Activated naive CD4-positive, alpha-beta T cell treated with anti-CD3 and anti-CD28 coated beads, Interleukin-2, amount 10 ng/mL, durations not matched to agents 7 days and 5 days (primary cell): ENCODE measurements around the gene ATP6V0C.
"Not testable (repeated sequence)": the region's sequence is repeated elsewhere in the genome, so short reads cannot be mapped to it uniquely, and the experiment has no call there.

Source experiments
- CTCF ChIA-PET: fragments of 350-600 bp; sonication (Branson Sonifier 250); formaldehyde crosslinking; loops from one replicate; lab custom pipeline; 2021; ENCODE audit warnings: antibody characterized with exemption; lab: Charles Lee
- DNase-seq: peaks from one replicate; pipeline ENCODE4 v3.0.0-alpha.2; 2020
- H3K27ac Mint-ChIP-seq: one replicate; pipeline ENCODE4 v1.8.0; 2021; ENCODE audit warnings: mild to moderate bottlenecking, moderate library complexity, mixed read lengths
- H3K27me3 Mint-ChIP-seq: one replicate; pipeline ENCODE4 v1.8.0; 2021; ENCODE audit warnings: mild to moderate bottlenecking, mixed read lengths
- H3K36me3 Mint-ChIP-seq: one replicate; pipeline ENCODE4 v1.8.0; 2021; ENCODE audit warnings: mixed read lengths
- H3K4me1 Mint-ChIP-seq: one replicate; pipeline ENCODE4 v1.8.0; 2021; ENCODE audit warnings: mixed read lengths
- H3K4me3 Mint-ChIP-seq: one replicate; pipeline ENCODE4 v1.8.0; 2021; ENCODE audit warnings: mild to moderate bottlenecking, moderate library complexity, mixed read lengths
- H3K9me3 Mint-ChIP-seq: one replicate; pipeline ENCODE4 v1.8.0; 2021; ENCODE audit warnings: mixed read lengths

Gene ATP6V0C

GRCh38 chr16:2471653-2472487, 41.9 kb upstream of the ATP6V0C start:
- Mint-ChIP-seq H3K27ac (no peak overlapping the region), H3K36me3 (no peaks in the 10 kb centered on the region), H3K27me3 (peaks cover 81% of the 10 kb centered on the region), H3K4me1 (peaks cover 19% of the 10 kb centered on the region), H3K4me3 (no peak overlapping the region), H3K9me3 (no peaks in the 10 kb centered on the region)
- CTCF ChIA-PET: interaction anchor here (1.1 to 1.3 kb wide), 2 partner anchors 15 to 29 kb away, joined by 3 read pairs; no protein-coding TSS in a partner anchor
- no peak for DNase-seq

GRCh38 chr16:2472488-2472864, 41.3 kb upstream of the ATP6V0C start:
- CTCF ChIA-PET: interaction anchor here (0.9 to 1.3 kb wide), 2 partner anchors 11 to 29 kb away, joined by 3 read pairs; no protein-coding TSS in a partner anchor
- H3K27ac Mint-ChIP-seq: no peak overlapping the region
- no peak for DNase-seq
- peaks cover 17% of the 10 kb centered on the region for H3K4me1 Mint-ChIP-seq
- H3K4me3 Mint-ChIP-seq: no peak overlapping the region
- peaks cover 77% of the 10 kb centered on the region for H3K27me3 Mint-ChIP-seq
- H3K9me3 Mint-ChIP-seq: no peaks in the 10 kb centered on the region
- H3K36me3 Mint-ChIP-seq: no peaks in the 10 kb centered on the region

- CTCF ChIA-PET: interaction anchor here (0.9 to 1.3 kb wide), 2 partner anchors 11 to 28 kb away, joined by 3 read pairs; no protein-coding TSS in a partner anchor
- no peak for DNase-seq
- Mint-ChIP-seq H3K4me3 (peak overlapping the region; percentile 68), H3K27ac (peak overlapping the region; percentile 19), H3K36me3 (no peaks in the 10 kb centered on the region), H3K27me3 (peaks cover 77% of the 10 kb centered on the region), H3K9me3 (no peaks in the 10 kb centered on the region), H3K4me1 (peaks cover 17% of the 10 kb centered on the region)
These were observed 40.8 kb upstream of the ATP6V0C start for GRCh38 chr16:2472885-2473445.

- Mint-ChIP-seq H3K4me1 (peaks cover 15% of the 10 kb centered on the region), H3K27me3 (peaks cover 73% of the 10 kb centered on the region), H3K4me3 (peak overlapping the region; percentile 68), H3K9me3 (no peaks in the 10 kb centered on the region), H3K27ac (peak overlapping the region; percentile 65), H3K36me3 (no peaks in the 10 kb centered on the region)
- DNase-seq: peak; percentile 61
- CTCF ChIA-PET: interaction anchor here (0.9 to 1.3 kb wide), 2 partner anchors 12 to 28 kb away, joined by 3 read pairs; no protein-coding TSS in a partner anchor
These were observed 40.3 kb upstream of the ATP6V0C start for GRCh38 chr16:2473446-2473926.

- no peak overlapping the region for H3K27ac Mint-ChIP-seq
- CTCF ChIA-PET: interaction anchor here (1.0 to 1.2 kb wide), 2 partner anchors 12 to 27 kb away, joined by 3 to 5 read pairs; no protein-coding TSS in a partner anchor
- no peaks in the 10 kb centered on the region for H3K36me3 Mint-ChIP-seq
- H3K9me3 Mint-ChIP-seq: no peaks in the 10 kb centered on the region
- DNase-seq: peak; percentile 73
- peaks cover 14% of the 10 kb centered on the region for H3K4me1 Mint-ChIP-seq
- peaks cover 65% of the 10 kb centered on the region for H3K27me3 Mint-ChIP-seq
- peak overlapping the region; percentile 75 for H3K4me3 Mint-ChIP-seq
These were observed 39.5 kb upstream of the ATP6V0C start for GRCh38 chr16:2473999-2474876.

- H3K36me3 Mint-ChIP-seq: no peaks in the 10 kb centered on the region
- no peaks in the 10 kb centered on the region for H3K9me3 Mint-ChIP-seq
- H3K27me3 Mint-ChIP-seq: peaks cover 58% of the 10 kb centered on the region
- peaks cover 14% of the 10 kb centered on the region for H3K4me1 Mint-ChIP-seq
- no peak within 1 kb of the TSS for H3K27ac Mint-ChIP-seq
- peak within 1 kb of the TSS; percentile 75 for H3K4me3 Mint-ChIP-seq
- CTCF ChIA-PET: interaction anchor here (1.0 to 1.2 kb wide), 2 partner anchors 13 to 26 kb away, joined by 3 to 5 read pairs; no protein-coding TSS in a partner anchor
- DNase-seq: peak; percentile 84
These were observed 38.8 kb upstream of the ATP6V0C start, which contains the start of gene TBC1D24 for GRCh38 chr16:2474877-2475412. TBC1D24 (plus strand) TSS chr16:2475127; CDS start chr16:2496149, 21,022 bp downstream.

GRCh38 chr16:2475413-2476344, 38.1 kb upstream of the ATP6V0C start:
- H3K27ac Mint-ChIP-seq: no peak overlapping the region
- peak overlapping the region; percentile 64 for H3K4me3 Mint-ChIP-seq
- CTCF ChIA-PET: interaction anchor here (1.0 to 1.2 kb wide), 2 partner anchors 14 to 25 kb away, joined by 3 to 5 read pairs; no protein-coding TSS in a partner anchor
- H3K4me1 Mint-ChIP-seq: peaks cover 14% of the 10 kb centered on the region
- DNase-seq: peak; percentile 55
- H3K36me3 Mint-ChIP-seq: no peaks in the 10 kb centered on the region
- peaks cover 51% of the 10 kb centered on the region for H3K27me3 Mint-ChIP-seq
- no peaks in the 10 kb centered on the region for H3K9me3 Mint-ChIP-seq

- Mint-ChIP-seq H3K4me3 (peak overlapping the region; percentile 63), H3K36me3 (no peaks in the 10 kb centered on the region), H3K4me1 (peaks cover 14% of the 10 kb centered on the region), H3K27me3 (peaks cover 47% of the 10 kb centered on the region), H3K9me3 (no peaks in the 10 kb centered on the region), H3K27ac (no peak overlapping the region)
- no peak for DNase-seq
- CTCF ChIA-PET: interaction anchor here (1.3 kb wide), 1 partner anchor 10 kb away, joined by 3 read pairs; no protein-coding TSS in a partner anchor
These were observed 37.4 kb upstream of the ATP6V0C start for GRCh38 chr16:2476345-2476720.

- Mint-ChIP-seq H3K4me1 (peaks cover 14% of the 10 kb centered on the region), H3K27ac (no peak overlapping the region), H3K9me3 (no peaks in the 10 kb centered on the region), H3K4me3 (peak overlapping the region; percentile 63), H3K36me3 (no peaks in the 10 kb centered on the region), H3K27me3 (peaks cover 44% of the 10 kb centered on the region)
- CTCF ChIA-PET: interaction anchor here (1.3 kb wide), 1 partner anchor 10 kb away, joined by 3 read pairs; no protein-coding TSS in a partner anchor
- DNase-seq: no peak
These were observed 37.0 kb upstream of the ATP6V0C start for GRCh38 chr16:2476741-2477140.

GRCh38 chr16:2477327-2477726, 36.4 kb upstream of the ATP6V0C start:
- H3K27ac Mint-ChIP-seq: no peak overlapping the region
- CTCF ChIA-PET: interaction anchor here (1.3 kb wide), 1 partner anchor 9 kb away, joined by 3 read pairs; no protein-coding TSS in a partner anchor
- DNase-seq: no peak
- no peaks in the 10 kb centered on the region for H3K36me3 Mint-ChIP-seq
- peaks cover 14% of the 10 kb centered on the region for H3K4me1 Mint-ChIP-seq
- peaks cover 38% of the 10 kb centered on the region for H3K27me3 Mint-ChIP-seq
- no peak overlapping the region for H3K4me3 Mint-ChIP-seq
- no peaks in the 10 kb centered on the region for H3K9me3 Mint-ChIP-seq

- H3K27me3 Mint-ChIP-seq: peaks cover 28% of the 10 kb centered on the region
These were observed 35.5 kb upstream of the ATP6V0C start for GRCh38 chr16:2478279-2478678.

GRCh38 chr16:2479996-2480395, 33.8 kb upstream of the ATP6V0C start:
- H3K36me3 Mint-ChIP-seq, H3K4me3 Mint-ChIP-seq, CTCF ChIA-PET, H3K9me3 Mint-ChIP-seq, DNase-seq, H3K4me1 Mint-ChIP-seq, H3K27ac Mint-ChIP-seq: not testable (repeated sequence)
- H3K27me3 Mint-ChIP-seq: peaks cover 20% of the 10 kb centered on the region

More at GRCh38 chr16:2478279-2478678, 35.5 kb upstream of the ATP6V0C start:
- no peaks in the 10 kb centered on the region for H3K36me3 Mint-ChIP-seq
- DNase-seq: no peak
- H3K4me3 Mint-ChIP-seq: no peak overlapping the region
- no peak overlapping the region for H3K27ac Mint-ChIP-seq
- CTCF ChIA-PET: interaction anchor here (0.7 to 1.0 kb wide), 2 partner anchors 23 to 121 kb away, joined by 3 to 4 read pairs; no protein-coding TSS in a partner anchor
- peaks cover 10% of the 10 kb centered on the region for H3K4me1 Mint-ChIP-seq
- H3K9me3 Mint-ChIP-seq: no peaks in the 10 kb centered on the region
